GM23248 (cell line): Measurements from ENCODE around the gene LAMA2. TPM values are rescaled to one million over a fixed set of nuclear protein-coding genes. Genes with fewer than 3 reads are reported as not detected.

Experiments used
- DNase-seq: peaks from one replicate; pipeline ENCODE4 v3.0.0-alpha.2; 2015
- H2AFZ ChIP-seq: fragments of 200-600 bp; sonication (generic); 2 replicates; pipeline ENCODE4 v1.6.1; 2016; ENCODE audit warnings: antibody characterized with exemption
- H3F3A ChIP-seq: fragments of 200-600 bp; sonication (generic); 2 replicates; pipeline ENCODE4 v1.6.1; 2016; ENCODE audit warnings: mild to moderate bottlenecking, antibody characterized with exemption, mixed run types; ENCODE audit not compliant: insufficient read depth
- H3K27ac ChIP-seq: fragments of 200-600 bp; sonication (generic); 2 replicates; pipeline ENCODE4 v1.5.1; 2016; ENCODE audit warnings: mild to moderate bottlenecking
- H3K27me3 ChIP-seq: fragments of 200-600 bp; sonication (generic); replicated peaks from 2 replicates; pipeline ENCODE4 v1.6.1; 2016; ENCODE audit warnings: mild to moderate bottlenecking; ENCODE audit not compliant: insufficient read depth
- H3K36me3 ChIP-seq: fragments of 200-600 bp; sonication (generic); 2 replicates; pipeline ENCODE4 v1.6.1; 2016; ENCODE audit warnings: low read depth, mild to moderate bottlenecking
- H3K4me1 ChIP-seq: fragments of 200-600 bp; sonication (generic); 2 replicates; pipeline ENCODE4 v1.6.1; 2016; ENCODE audit warnings: mild to moderate bottlenecking; ENCODE audit not compliant: insufficient read depth
- H3K4me2 ChIP-seq: fragments of 200-600 bp; sonication (generic); one replicate; pipeline ENCODE4 v1.6.1; 2016; ENCODE audit warnings: mild to moderate bottlenecking; ENCODE audit not compliant: unreplicated experiment
- H3K4me3 ChIP-seq: fragments of 200-600 bp; sonication (generic); 2 replicates; pipeline ENCODE4 v1.5.1; 2016; ENCODE audit warnings: mild to moderate bottlenecking
- H3K79me2 ChIP-seq: fragments of 200-600 bp; sonication (generic); 2 replicates; pipeline ENCODE4 v1.6.1; 2016; ENCODE audit warnings: mild to moderate bottlenecking; ENCODE audit not compliant: insufficient read depth
- H3K9ac ChIP-seq: fragments of 200-600 bp; sonication (generic); 2 replicates; pipeline ENCODE4 v1.6.1; 2016; ENCODE audit warnings: mild to moderate bottlenecking
- H3K9me2 ChIP-seq: fragments of 200-600 bp; sonication (generic); 2 replicates; pipeline ENCODE4 v1.6.1; 2016; ENCODE audit warnings: mixed run types, mild to moderate bottlenecking, moderate library complexity; ENCODE audit not compliant: insufficient read depth
- H3K9me3 ChIP-seq: fragments of 200-600 bp; sonication (generic); one replicate; pipeline ENCODE4 v1.6.1; 2017; ENCODE audit warnings: low read depth
- H4K20me1 ChIP-seq: fragments of 200-600 bp; sonication (generic); 2 replicates; pipeline ENCODE4 v1.6.0; 2016; ENCODE audit not compliant: insufficient read depth
- EZH2 ChIP-seq: fragments of 200-600 bp; sonication (generic); IDR thresholded peaks from 2 replicates; pipeline ENCODE4 v1.6.1; 2018; ENCODE audit warnings: antibody characterized with exemption, mild to moderate bottlenecking; ENCODE audit not compliant: insufficient read depth, poor library complexity, severe bottlenecking
- EZH2phosphoT487 ChIP-seq: fragments of 200-600 bp; sonication (generic); IDR thresholded peaks from 2 replicates; pipeline ENCODE4 v1.6.1; 2018; ENCODE audit warnings: antibody characterized with exemption, moderate library complexity, mild to moderate bottlenecking, low read depth; ENCODE audit not compliant: insufficient read depth
- WGBS, 2 experiments: methylation state at CpG; one replicate each; pipeline ENCODE4 v1.1.6; 2015 to 2017; ENCODE audit warnings: low lambda C conversion rate in 2 of 2, low coverage in 1 of 2; ENCODE audit errors: missing lambda C conversion rate in 2 of 2; 5-methylcytosine and 5-hydroxymethylcytosine counted together
- in situ Hi-C: fragments of 300-500 bp; cut with MboI; formaldehyde crosslinking; loops from 2 replicates; pipeline ENCODE4 v1.15.0; 2020
- polyA plus RNA-seq: library from polyadenylated mRNA; unstranded; fragments of >200 nt; fragmentation: Nextera tagmentation; extraction: Ambion mirVana; gene quantifications from 2 replicates; pipeline ENCODE4 v1.2.1, GENCODE V29; 2016
- total RNA-seq: library from RNA; depleted of rRNA; stranded (reverse); fragments of >200 nt; shearing (Covaris generic); gene quantifications from 2 replicates; pipeline ENCODE4 v1.2.3, GENCODE V29; 2014

LAMA2 gene
- total and polyA plus RNA-seq, 2 experiments from 2014 or later, result 8.3 to 31.1 TPM

DNA sequence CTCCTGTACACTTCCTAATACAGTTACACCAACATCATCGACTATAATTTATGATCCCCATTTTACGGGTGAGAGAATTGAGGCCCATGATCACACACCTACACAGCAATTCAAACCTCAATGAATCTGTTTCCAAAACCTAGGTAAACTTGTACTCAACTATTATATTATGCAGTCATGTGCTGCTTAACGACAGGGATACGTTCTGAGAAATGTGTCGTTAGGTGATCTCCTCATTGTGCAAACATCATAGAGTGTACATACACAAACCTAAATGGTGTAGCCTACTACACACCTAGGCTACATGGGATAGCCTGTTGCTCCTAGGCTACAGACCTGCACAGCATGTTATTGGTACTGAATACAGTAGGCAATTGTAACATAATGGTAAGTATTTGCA lies 441.4 kb downstream of the LAMA2 start:
- in situ Hi-C loops, result no loop called here

DNA sequence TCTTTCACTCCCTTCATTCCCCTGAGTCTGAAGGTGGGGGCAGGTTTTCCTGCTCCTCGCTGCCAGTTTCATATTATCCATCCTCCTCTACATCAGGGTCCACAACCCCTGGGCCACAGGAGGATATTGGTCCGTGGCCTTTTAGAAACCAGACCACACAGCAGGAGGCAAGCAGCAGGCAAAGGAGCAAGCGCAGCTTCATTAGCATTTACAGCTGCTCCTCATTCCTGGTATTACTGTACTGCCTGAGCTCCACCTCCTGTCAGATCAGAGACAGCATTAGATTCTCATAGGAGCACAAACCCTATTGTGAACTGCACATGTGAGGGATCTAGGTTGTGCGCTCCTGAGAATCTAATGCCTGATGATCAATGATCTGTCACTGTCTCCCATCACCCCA lies 446.7 kb downstream of the LAMA2 start:
- no peak overlapping the region for H3K4me3 ChIP-seq
- no peak for DNase-seq
- no peak overlapping the region for H3K4me2 ChIP-seq
- no peaks in the 10 kb centered on the region for H3K79me2 ChIP-seq
- H3K27me3 ChIP-seq, result no peaks in the 10 kb centered on the region
- H3K36me3 ChIP-seq, result no peaks in the 10 kb centered on the region
- 78 to 82% methylated on average over 4 of the region's 4 CpGs for WGBS, 2 experiments
- in situ Hi-C loops, result no loop called here
- no peak overlapping the region for H3K27ac ChIP-seq
- H2AFZ ChIP-seq, result no peak overlapping the region
- peaks cover 15% of the 10 kb centered on the region for H3F3A ChIP-seq
- TF ChIP-seq EZH2 (no peak), EZH2phosphoT487 (no peak)
- H4K20me1 ChIP-seq, result no peaks in the 10 kb centered on the region
- no peaks in the 10 kb centered on the region for H3K9me2 ChIP-seq
- peaks cover 13% of the 10 kb centered on the region for H3K4me1 ChIP-seq
- no peaks in the 10 kb centered on the region for H3K9me3 ChIP-seq
- no peak overlapping the region for H3K9ac ChIP-seq

More for the DNA sequence above, 441.4 kb downstream of the LAMA2 start:
- Histone ChIP-seq H4K20me1 (no peaks in the 10 kb centered on the region), H3K27ac (no peak overlapping the region), H3K9me2 (no peaks in the 10 kb centered on the region), H3K79me2 (no peaks in the 10 kb centered on the region), H2AFZ (no peak overlapping the region), H3K9ac (no peak overlapping the region), H3K4me2 (no peak overlapping the region), H3K4me1 (peaks cover 14% of the 10 kb centered on the region; the same call in 1 of the 2 replicates), H3F3A (no peaks in the 10 kb centered on the region), H3K9me3 (no peaks in the 10 kb centered on the region), H3K27me3 (no peaks in the 10 kb centered on the region), H3K4me3 (no peak overlapping the region), H3K36me3 (no peaks in the 10 kb centered on the region)
- TF ChIP-seq EZH2, result no peak
- 95 to 97% methylated on average over 5 of the region's 5 CpGs for WGBS, 2 experiments
- no peak for DNase-seq

DNA sequence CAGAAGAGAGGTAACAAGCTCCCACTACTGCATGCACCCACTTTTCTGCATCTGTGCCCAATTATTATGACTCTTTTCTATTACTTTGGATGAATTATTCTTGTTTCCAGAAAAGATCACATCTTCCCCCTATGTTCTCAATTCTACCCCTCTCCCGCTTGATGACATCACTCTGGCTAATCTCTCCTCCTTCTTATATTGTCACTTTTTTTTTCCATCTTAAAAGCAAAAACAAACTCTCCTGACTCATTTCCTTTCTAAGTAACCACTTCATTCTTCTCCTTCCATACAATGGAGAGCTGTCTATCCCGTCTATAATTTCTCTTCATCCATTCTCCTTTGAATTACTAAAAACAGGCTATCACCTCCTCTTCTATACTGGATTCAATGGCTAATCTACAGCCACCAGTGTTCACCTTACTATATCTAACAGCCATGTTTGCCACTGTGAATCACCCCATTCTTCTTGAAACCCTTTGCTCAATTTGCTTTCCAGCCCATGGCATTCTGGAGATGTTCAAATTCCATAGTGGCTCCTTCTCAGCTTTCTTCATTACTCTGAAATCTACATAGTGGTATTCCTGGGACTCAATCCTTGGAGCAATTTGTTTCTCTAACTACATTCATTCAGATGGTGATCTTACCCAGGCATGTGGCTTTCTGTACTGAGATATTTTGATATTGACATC lies 448.7 kb downstream of the LAMA2 start:
- H3K4me1 ChIP-seq, result peaks cover 13% of the 10 kb centered on the region
- H3K36me3 ChIP-seq, result no peaks in the 10 kb centered on the region

DNA sequence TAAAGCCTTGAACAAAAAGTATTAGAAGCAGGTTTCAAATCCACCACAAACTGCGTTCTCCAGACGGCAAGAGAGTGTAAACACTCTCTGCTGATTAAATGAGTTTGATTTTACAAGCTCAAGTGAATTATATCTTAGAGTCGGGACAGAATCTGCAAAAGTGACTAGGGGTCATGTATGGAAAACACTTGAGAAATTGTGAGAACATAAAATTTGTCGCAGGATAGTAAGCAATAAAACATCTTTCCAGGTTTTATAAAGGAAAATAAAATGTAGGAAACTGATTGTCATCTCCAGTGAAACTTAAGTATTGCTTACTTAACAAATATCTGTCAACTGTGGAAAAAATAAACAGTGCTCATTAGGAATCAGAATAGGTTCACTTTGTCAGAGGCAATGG lies 452.9 kb downstream of the LAMA2 start:
- H3K9ac ChIP-seq, result no peak overlapping the region
- no peaks in the 10 kb centered on the region for H3K36me3 ChIP-seq
- no peak overlapping the region for H3K4me2 ChIP-seq
- no peaks in the 10 kb centered on the region for H3K9me2 ChIP-seq
- no peak for DNase-seq
- no peaks in the 10 kb centered on the region for H3K27me3 ChIP-seq
- 96 to 98% methylated on average over 4 of the region's 4 CpGs for WGBS, 2 experiments
- in situ Hi-C loops, result no loop called here
- TF ChIP-seq EZH2, result no peak
- H3K4me3 ChIP-seq, result no peak overlapping the region
- peaks cover 15% of the 10 kb centered on the region for H3F3A ChIP-seq
- no peak overlapping the region for H3K27ac ChIP-seq
- no peaks in the 10 kb centered on the region for H4K20me1 ChIP-seq
- no peak overlapping the region for H2AFZ ChIP-seq
- no peaks in the 10 kb centered on the region for H3K79me2 ChIP-seq
- H3K9me3 ChIP-seq, result no peaks in the 10 kb centered on the region
- peaks cover 22% of the 10 kb centered on the region for H3K4me1 ChIP-seq

More for the DNA sequence above, 448.7 kb downstream of the LAMA2 start:
- Histone ChIP-seq H3K27ac (peak overlapping the region; percentile 52), H3K4me3 (0 out of 2 replicates have a peak overlapping the region, but pooled peaks have one; percentile 10), H3K4me2 (peak overlapping the region; percentile 43), H3K9ac (no peak overlapping the region), H3K79me2 (no peaks in the 10 kb centered on the region), H3F3A (peaks cover 15% of the 10 kb centered on the region), H2AFZ (peak overlapping the region; percentile 68), H3K9me2 (no peaks in the 10 kb centered on the region), H3K9me3 (no peaks in the 10 kb centered on the region), H3K27me3 (no peaks in the 10 kb centered on the region), H4K20me1 (no peaks in the 10 kb centered on the region)
- in situ Hi-C loops, result no loop called here
- TF ChIP-seq EZH2phosphoT487 (no peak), EZH2 (no peak)
- DNase-seq, result peak; percentile 77
- WGBS, 2 experiments, result 9 to 33% methylated on average over 2 of the region's 2 CpGs
